Uterus (tissue), 2 donors: ENCODE measurements around the gene MAP3K4.

Experiments
- CTCF ChIP-seq, 4 experiments: fragments of 200-600 bp in 2 of 4; fragments of 450-650 bp in 2 of 4; sonication (generic) in 2 of 4; IDR thresholded peaks; one replicate each; pipeline ENCODE4 v1.5.1; 2016 to 2019; ENCODE audit warnings: antibody characterized with exemption in 4 of 4, mild to moderate bottlenecking in 2 of 4, moderate library complexity in 1 of 4
- POLR2A ChIP-seq, 2 donors: fragments of 450-650 bp; IDR thresholded peaks; one replicate each; pipeline ENCODE4 v1.6.1; 2016; ENCODE audit warnings: antibody characterized with exemption in 2 of 2, mild to moderate bottlenecking in 1 of 2, moderate library complexity in 1 of 2

GRCh38 chr6:161094955-161095354 lies 103.4 kb downstream of the MAP3K4 start:
- TF ChIP-seq CTCF (IDR thresholded peaks at IDR 0.05) (no peak), POLR2A (IDR thresholded peaks at IDR 0.05) (no peak)
